ENCODE data around the gene JMJD6.
A peak's percentile ranks its signal among the peaks of the same experiment; 100 is the strongest.
"Not testable (repeated sequence)": the region's sequence is repeated elsewhere in the genome, so short reads cannot be mapped to it uniquely, and the experiment has no call there.

Gene JMJD6

GRCh38 chr17:76718516-76718915, 7.9 kb downstream of the JMJD6 start:
- no peak for DNase-seq

GRCh38 chr17:76716839-76717215, 9.6 kb downstream of the JMJD6 start:
- no peak for DNase-seq

GRCh38 chr17:76716146-76716838, 10.1 kb downstream of the JMJD6 start:
- DNase-seq: peak in 2 of 56 donors; percentile 30 to 50

- DNase-seq: no peak
These were observed 10.9 kb downstream of the JMJD6 start for GRCh38 chr17:76715496-76715830.

- DNase-seq: peak in 28 of 56 donors; percentile 8 to 78 (median 32)
These were observed 11.4 kb downstream of the JMJD6 start for GRCh38 chr17:76714822-76715495.

GRCh38 chr17:76714336-76714735, 12.1 kb downstream of the JMJD6 start:
- no peak for DNase-seq

- no peak for DNase-seq
These were observed 12.6 kb downstream of the JMJD6 start for GRCh38 chr17:76713765-76714164.

- not testable (repeated sequence) for DNase-seq
These were observed 14.1 kb downstream of the JMJD6 start for GRCh38 chr17:76712321-76712720.

GRCh38 chr17:76710863-76711611, 15.4 kb downstream of the JMJD6 start, which contains the start of gene MXRA7:
TSS of gene MXRA7 (minus strand) at chr17:76710965. CDS start at chr17:76710946, 19 bp downstream.
- peak in 39 of 56 donors; percentile 23 to 77 (median 52) for DNase-seq

- DNase-seq: not testable (repeated sequence)
These were observed 16.2 kb downstream of the JMJD6 start for GRCh38 chr17:76709951-76710862.

- DNase-seq: peak in 13 of 56 donors; percentile 28 to 65 (median 46)
These were observed 17.1 kb downstream of the JMJD6 start for GRCh38 chr17:76709077-76709950.

- DNase-seq: peak in 43 of 56 donors; percentile 9 to 82 (median 52)
These were observed 18.2 kb downstream of the JMJD6 start for GRCh38 chr17:76707985-76708807.

GRCh38 chr17:76706817-76707216, 19.6 kb downstream of the JMJD6 start:
- DNase-seq: no peak

GRCh38 chr17:76704805-76705204, 21.6 kb downstream of the JMJD6 start:
- DNase-seq: no peak

- DNase-seq: no peak
These were observed 23.3 kb downstream of the JMJD6 start for GRCh38 chr17:76702941-76703637.

- DNase-seq: no peak
These were observed 24.3 kb downstream of the JMJD6 start for GRCh38 chr17:76702076-76702475.

- DNase-seq: no peak
These were observed 24.9 kb downstream of the JMJD6 start for GRCh38 chr17:76701471-76701967.

All from amygdala (tissue), 56 donors.